SK-MEL-5 (cell line): Measurements from ENCODE around the gene ERO1A. TPM values are rescaled to one million over a fixed set of nuclear protein-coding genes. Genes with fewer than 3 reads are reported as not detected.
"Not testable (repeated sequence)": the region's sequence is repeated elsewhere in the genome, so short reads cannot be mapped to it uniquely, and the experiment has no call there.

Experiments used
- DNase-seq: peaks from one replicate; pipeline ENCODE4 v3.0.0-alpha.2; 2016; ENCODE audit warnings: low read depth, low spot score
- in situ Hi-C: cut with HindIII; loops from 2 replicates; pipeline ENCODE4 v1.10.0; 2016; ENCODE audit warnings: low sequenced_read_pairs, high pct_unique_total_duplicates, low pct_unique_long_range_greater_than_20kb
- polyA plus RNA-seq, 2 experiments: library from polyadenylated mRNA; depleted of rRNA; stranded (reverse); fragments of >200 nt; gene quantifications; 2 replicates each; pipeline ENCODE4 v1.2.3, GENCODE V29; 2015
- total RNA-seq: library from RNA; depleted of rRNA; stranded (reverse); fragments of >200 nt; shearing (Covaris generic); gene quantifications from 2 replicates; pipeline ENCODE4 v1.2.3, GENCODE V29; 2014; rRNA removed

The ERO1A gene, protein sequence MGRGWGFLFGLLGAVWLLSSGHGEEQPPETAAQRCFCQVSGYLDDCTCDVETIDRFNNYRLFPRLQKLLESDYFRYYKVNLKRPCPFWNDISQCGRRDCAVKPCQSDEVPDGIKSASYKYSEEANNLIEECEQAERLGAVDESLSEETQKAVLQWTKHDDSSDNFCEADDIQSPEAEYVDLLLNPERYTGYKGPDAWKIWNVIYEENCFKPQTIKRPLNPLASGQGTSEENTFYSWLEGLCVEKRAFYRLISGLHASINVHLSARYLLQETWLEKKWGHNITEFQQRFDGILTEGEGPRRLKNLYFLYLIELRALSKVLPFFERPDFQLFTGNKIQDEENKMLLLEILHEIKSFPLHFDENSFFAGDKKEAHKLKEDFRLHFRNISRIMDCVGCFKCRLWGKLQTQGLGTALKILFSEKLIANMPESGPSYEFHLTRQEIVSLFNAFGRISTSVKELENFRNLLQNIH
- total RNA-seq, result 179 and 183 TPM in 2 replicates
- 124 and 166 TPM in 2 replicates for polyA plus RNA-seq (2015; cell fraction: cytosol; rRNA removed)
- 46.1 and 48.7 TPM in 2 replicates for polyA plus RNA-seq (2015; cell fraction: nucleus; rRNA removed)

DNA sequence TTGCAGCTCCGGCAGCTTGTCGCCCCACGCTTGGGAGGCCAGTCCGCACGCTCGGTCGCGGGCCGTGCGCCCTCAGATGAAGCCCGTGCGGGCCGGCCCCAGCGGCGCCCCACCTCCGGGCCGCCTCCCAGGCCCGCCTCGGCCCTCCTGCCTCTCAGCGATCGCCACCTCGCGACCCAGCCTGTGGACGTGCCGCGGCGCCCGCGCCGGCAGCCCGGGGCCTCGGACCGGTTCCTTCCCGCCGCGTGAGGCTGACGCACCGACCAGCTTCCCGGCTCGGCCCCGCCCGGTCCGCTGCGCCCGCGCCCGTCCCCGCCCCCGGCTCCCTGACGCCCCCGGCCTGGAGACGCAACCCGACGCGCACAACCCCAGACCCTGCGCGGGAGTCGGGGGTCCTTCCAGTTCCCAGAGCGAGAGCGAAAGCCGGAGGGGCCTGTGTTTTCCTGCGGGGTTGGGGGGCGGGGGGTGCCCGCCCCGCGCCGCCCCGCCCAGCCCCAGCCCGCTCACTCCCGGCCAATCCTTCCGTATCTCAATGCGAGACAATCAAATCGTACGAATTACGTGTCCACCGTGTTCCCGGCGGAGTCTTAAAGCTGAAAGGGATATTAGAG lies at the start of gene ERO1A:
Gene ERO1A (minus strand): TSS at position 78 of the 611 bp plus-strand sequence. CDS start 77 bp downstream, at position 1.
- in situ Hi-C loops, result no loop called here
- peak; percentile 86 for DNase-seq

DNA sequence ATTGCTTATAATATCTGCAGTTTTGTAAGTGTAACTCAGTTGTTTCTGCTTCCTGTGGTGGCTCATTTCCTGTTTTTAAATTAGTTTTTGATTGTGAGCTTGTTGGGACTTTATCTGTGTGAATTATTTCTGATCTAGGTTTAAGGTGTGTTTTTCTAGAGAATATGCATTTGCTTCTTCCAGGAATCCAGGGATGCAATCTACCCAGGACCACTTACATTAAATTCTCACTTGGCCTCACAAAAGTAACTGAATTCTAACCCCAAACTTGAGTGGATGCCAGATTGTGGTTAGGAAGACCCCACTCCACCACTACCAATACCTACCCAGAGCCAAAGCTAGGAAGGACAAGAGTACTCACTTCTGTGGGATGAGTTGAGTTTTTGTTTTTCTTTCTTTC lies 46.5 kb upstream of the ERO1A start:
- DNase-seq, result no peak
- in situ Hi-C loops, result no loop called here

DNA sequence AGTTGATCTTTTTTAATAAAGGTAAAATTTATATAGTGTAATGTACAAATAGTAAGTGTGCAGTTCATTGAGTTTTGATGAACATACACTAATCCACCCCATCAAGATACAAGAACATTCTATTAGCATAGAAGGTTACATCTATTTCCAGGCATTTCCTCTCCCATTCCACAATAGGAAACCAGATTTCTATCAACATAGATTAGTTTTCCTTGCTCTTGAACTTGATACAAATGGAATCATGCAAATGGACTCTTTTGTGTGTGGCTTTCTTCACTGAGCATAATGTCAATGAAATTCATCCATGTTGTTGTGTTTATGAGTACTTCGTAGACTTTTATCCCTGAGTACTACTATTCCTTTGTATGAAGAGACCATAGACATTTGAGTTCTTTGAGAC lies 45.4 kb upstream of the ERO1A start:
- no peak for DNase-seq
- in situ Hi-C loops, result no loop called here

DNA sequence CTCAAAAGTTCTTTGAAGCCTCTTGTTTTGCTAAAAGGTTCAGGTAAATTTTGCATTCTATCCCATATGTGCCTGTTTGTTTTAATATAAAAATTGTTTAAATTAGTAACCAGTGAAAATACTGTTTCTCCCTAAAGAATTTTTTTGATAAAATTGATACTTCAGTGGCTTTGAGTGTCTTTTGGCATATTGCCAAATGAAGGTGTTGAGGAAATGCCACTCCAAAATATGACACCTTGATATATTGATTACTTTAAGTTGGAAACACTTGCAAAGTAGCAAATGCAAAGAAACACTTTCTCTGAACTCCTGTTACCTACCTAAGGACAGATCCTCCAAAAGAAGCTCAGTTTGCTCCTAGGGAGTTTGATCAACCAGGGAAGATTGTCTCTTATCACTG lies 43.1 kb upstream of the ERO1A start:
- in situ Hi-C loops, result no loop called here
- DNase-seq, result no peak

DNA sequence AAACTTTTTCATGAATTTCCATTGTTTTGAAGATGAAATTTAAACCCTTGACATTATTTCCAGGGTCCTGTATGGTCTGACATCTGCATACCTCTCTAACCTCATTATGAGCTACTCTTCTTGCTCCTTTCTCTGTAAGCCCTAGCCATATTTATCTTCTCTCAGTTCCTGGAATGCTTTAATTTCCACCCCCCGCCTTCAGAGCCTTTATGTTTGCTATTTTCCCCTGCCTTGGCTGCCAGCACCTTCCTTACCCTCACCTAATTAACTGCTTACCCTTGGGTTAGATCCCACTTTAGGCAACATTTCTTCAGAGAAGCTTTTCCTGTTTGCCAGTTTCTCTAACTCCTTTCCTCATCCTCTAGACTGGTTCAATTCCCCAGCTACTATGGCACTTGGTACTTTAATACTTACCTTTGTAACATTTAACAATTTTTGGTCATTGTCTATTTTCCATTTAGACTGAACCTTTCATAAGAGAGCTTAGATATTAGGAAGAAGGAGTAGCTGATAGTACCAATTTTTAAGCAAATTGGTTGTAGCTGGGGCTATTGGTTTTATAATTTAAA lies 40.6 kb upstream of the ERO1A start:
- in situ Hi-C loops, result no loop called here
- no peak for DNase-seq

DNA sequence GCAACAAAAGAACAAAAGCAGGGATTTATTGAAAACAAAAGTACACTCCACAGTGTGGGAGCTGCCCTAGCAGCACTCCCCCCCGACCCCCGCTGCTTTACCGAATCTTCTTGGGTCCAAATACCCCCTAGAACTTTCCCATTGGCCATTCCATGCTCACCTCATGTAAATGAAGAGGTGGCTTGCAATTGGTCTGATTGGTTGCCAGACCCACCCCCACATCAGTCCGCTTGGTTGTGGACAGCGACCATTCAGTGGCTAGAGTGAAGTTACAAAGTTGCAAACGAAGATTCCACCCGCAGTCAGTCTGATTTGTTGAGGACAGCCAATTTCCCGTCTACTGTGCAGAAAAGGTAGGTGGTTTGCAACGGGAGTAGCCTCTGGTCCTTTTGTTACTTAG lies 38.5 kb upstream of the ERO1A start:
- in situ Hi-C loops, result no loop called here
- DNase-seq, result no peak

DNA sequence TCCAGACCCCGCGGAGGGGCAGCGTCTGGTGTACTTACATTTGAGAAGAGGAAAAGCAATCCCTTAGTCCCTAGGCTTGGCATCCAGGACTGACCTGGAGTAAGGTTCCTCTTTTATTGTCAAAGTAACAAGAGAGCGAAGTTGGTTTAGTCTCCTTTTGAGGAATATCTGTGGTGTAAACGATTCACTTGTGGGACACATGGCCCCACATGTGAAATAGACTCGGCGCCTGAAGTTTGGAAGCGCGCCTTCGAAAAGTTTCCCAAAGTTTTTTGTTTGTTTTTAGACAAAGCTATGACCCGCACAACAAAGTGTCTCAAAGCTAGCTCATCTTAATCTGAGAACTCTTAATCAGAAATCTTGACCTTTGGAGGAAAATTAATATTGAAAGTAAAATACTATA lies 35.4 kb upstream of the ERO1A start:
- in situ Hi-C loops, result no loop called here
- DNase-seq, result peak; percentile 25

DNA sequence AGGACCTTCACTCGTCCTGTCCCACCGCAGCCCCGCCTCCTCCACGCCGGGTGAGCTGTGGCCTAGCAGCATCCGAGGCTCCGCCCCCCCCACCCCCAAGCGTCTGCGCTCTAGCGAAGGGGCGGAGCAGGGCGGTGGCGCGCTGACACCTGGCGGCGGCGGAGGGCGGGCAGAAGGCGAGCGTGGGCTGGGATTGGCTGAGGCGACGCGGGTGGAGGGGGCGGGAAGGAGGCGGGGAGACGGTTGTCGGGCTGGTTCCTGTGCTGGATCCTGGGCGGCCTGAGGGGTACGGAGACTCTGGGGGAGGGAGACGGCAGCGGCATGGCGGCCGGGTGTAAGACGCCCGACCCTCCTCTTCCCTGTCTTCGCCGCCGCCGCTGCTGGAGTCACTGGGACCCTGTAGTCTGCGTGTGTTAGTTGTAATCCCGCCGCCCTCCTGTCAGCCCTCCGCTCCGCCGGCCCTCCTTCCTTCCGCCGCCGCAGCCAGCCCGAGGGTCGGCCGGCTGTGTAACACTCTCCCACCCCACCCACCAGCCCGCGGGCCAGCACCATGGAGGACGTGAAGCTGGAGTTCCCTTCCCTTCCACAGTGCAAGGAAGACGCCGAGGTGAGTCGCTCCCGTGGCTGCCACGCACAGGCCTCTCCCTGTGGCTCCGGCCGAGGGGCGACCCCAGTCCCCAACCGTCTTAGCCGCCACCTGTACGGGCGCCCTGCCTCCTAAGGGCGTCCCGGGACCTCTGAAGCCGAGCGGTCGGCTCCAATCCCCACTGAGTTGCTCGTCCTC lies 34.8 kb upstream of the ERO1A start, which contains the start of gene STYX:
Gene STYX (plus strand): TSS at position 242 of the 784 bp plus-strand sequence. CDS start 309 bp downstream, at position 551.
- peak; percentile 97 for DNase-seq
- in situ Hi-C loops, result no loop called here

DNA sequence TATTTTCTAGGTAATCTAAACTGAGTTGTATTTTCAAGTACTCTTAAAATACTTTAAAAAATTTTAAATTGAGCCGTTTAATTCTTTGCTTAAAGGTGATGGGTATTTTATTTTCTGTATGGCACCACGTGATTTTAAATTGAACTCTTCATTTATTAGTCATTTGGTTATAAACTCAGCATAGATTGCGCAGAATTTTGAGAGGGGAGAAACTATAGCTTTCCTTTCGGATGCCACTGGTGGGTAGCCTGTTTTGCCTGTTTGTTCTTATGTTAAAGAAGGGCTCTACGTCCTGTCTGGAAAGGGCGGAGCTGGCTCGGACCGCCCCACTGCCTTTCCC lies 34.2 kb upstream of the ERO1A start:
- in situ Hi-C loops, result no loop called here
- no peak for DNase-seq

DNA sequence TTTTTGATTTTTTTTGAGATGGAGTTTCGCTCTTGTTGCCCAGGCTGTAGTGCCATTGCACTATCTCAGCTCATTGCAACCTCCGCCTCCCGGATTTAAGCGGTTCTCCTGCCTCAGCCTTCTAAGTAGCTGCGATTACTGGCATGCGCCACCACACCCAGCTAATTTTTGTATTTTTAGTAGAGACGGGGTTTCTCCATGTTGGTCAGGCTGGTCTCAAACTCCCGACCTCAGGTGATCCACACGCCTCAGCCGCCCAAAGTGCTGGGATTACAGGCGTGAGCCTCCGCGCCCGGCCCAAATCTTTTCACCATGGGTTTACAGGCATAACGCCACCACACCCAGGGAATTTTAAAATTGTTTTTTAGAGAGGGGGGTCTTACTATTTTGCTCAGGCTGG lies 33.7 kb upstream of the ERO1A start:
- DNase-seq, in situ Hi-C loops: not testable (repeated sequence)

DNA sequence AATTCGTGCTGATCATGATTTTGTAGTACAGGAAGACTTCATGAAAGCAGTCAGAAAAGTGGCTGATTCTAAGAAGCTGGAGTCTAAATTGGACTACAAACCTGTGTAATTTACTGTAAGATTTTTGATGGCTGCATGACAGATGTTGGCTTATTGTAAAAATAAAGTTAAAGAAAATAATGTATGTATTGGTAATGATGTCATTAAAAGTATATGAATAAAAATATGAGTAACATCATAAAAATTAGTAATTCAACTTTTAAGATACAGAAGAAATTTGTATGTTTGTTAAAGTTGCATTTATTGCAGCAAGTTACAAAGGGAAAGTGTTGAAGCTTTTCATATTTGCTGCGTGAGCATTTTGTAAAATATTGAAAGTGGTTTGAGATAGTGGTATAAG lies 32.2 kb upstream of the ERO1A start:
- DNase-seq, in situ Hi-C loops: not testable (repeated sequence)

DNA sequence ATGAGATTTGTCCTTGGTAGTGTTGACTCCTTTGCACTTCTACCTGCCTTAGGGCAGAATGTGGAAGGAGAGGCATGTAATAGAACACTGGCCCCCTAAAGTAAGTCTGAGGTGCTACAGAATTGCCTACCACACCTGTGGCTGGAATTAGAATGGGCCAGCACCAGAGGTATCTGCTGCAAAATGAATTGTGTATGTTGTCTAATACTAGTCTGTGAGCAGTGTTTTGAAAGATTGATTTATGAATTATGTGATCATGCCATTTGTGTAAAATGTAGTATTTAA lies 28.9 kb upstream of the ERO1A start:
- no peak for DNase-seq
- in situ Hi-C loops, result no loop called here

DNA sequence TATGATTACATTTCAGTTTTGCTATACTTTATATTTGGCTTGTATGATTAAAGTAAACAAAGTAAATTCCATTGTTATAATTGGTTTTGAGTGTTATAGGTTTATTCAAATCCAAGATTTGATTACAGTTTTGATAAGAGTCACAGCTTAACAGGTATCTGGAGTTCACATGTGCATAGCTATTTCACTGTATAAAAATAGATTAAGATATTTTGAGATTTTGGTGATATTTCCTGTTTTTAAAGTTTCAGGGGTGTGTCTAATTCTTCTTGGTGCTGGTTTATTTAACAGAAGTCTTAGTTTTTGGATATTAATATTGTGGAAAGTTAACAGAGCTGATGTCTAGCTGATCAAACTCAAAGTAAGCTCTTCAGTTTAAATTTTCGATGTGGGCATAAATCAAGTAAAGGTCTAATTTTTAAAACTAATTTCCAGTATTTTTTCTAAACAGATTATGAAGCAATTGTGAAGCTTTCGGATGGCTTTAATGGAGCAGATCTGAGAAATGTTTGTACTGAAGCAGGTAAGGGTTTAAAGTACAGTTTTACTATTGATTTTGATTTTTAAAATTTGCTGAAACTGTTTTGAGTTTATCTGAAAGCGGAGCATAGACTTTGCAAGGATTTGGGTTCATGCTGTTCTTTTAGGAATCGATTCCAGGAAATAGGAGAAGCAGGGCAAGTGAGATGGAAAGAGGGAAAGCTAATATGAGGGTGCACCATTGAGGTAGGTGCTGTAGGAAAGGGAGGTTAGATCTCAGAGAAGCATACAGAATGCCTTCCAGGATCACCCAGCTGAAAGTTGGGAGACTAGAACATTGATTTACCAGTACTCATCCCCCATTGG lies 28.4 kb upstream of the ERO1A start:
- in situ Hi-C loops, result no loop called here
- no peak for DNase-seq

DNA sequence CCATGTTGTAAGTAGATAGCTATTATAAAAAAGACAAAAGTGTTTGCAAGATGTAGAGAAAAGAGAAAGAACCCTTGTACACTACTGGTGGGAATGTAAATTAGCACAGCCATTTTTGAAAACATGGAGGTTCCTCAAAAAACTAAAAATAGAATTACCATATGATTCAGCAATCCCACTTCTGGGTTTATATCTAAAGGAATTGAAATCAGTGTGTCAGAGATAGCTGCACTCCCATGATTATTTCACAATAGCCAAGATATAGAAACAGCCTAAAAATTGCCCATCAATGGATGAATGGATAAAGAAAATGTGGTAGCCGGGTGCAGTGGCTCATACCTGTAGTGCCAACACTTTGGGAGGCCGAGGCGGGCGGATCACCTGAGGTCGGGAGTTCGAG lies 20.8 kb upstream of the ERO1A start:
- DNase-seq, result no peak
- in situ Hi-C loops, result no loop called here

DNA sequence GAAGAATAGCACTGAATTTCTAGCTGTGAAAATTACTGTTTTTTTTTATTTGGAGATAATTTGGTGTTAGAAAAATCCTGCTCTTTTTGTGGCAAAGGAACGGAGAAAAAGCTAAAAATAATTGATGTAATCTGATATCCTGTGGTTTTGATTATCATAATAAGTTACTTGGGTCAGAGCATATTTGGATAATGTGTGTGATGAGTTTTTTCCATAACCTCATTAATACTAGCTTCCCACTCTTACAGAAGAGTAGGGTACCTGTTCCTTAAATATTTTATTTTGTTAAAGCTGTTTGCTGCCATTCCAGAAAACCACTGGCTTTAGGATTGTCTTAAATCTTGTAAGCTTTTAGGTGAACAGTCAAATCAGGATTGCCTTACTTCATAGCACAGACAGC lies 16.3 kb upstream of the ERO1A start:
- in situ Hi-C loops, result no loop called here
- no peak for DNase-seq

DNA sequence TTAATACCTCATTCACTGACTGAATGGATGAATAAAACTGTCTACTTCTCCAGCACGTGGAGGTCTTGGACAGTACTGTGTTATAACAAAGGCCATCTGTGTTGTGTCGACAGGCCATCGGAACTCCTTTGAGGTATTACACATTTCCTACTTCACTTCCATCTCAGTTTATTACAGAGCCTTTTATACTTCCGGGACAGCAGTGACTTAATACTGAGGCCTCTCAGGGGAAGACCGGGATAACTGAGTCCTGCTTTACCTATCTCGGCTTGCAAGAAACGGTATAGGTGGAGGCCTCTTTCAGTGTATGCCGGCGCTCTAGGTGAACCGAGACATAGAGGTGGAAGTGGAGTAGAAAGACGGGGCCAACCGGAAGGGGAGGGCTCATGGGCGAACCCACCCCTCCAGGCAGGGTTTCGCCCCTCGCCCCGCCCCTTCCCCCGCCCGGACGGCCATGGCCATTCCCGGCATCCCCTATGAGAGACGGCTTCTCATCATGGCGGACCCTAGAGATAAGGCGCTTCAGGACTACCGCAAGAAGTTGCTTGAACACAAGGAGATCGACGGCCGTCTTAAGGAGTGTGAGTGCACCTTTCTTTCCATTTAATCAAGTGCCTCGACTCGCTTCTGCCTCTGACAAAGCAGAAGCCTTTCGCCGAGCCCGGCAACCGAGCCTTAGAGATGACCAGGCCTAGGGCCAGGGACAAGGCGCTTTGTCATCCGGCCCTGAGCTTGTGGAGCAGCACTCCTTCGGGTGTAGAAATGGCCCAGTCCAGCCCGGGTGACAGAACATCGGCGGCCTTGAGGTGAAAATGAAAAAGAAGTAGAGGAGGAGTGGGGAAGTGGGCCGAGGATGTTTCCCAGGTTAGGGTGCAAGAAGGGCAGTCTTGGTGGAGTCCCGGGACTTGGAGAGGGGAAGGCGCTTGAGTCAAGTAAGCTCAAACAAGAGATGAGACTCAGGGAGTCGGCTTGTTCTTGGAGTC lies 11.7 kb upstream of the ERO1A start, which contains the start of gene PSMC6:
Gene PSMC6 (plus strand): TSS at position 477 of the 983 bp plus-strand sequence. CDS start 20 bp downstream, at position 497.
- peak; percentile 90 for DNase-seq
- in situ Hi-C loops, result no loop called here
